Gastrocnemius medialis (tissue), 4 donors: ENCODE results near the gene ESPNL. TPM values are rescaled to one million over a fixed set of nuclear protein-coding genes. Genes with fewer than 3 reads are reported as not detected.
A peak's percentile ranks its signal among the peaks of the same experiment; 100 is the strongest.

Source experiments
- ATAC-seq, 2 donors: fragments of 150-250 bp; one replicate each; pipeline ENCODE4 v1.9.1; 2016
- DNase-seq, 2 donors: peaks; one replicate each; pipeline ENCODE4 v3.0.0-alpha.2; 2019
- H3K27ac ChIP-seq, 4 donors: fragments of 200-600 bp; sonication (generic); 1 replicate in 1 of 4; 2 replicates in 3 of 4; pipeline ENCODE4 v1.5.1; 2016 to 2018; ENCODE audit warnings: mild to moderate bottlenecking in 2 of 4, moderate library complexity in 1 of 4
- H3K27me3 ChIP-seq, 3 donors: fragments of 200-600 bp; sonication (generic) in 2 of 3; 1 replicate in 1 of 3; 2 replicates in 2 of 3; pipeline versions ENCODE4 v1.5.1 to v1.6.0; 2016 to 2019; ENCODE audit warnings: mild to moderate bottlenecking in 1 of 3, moderate library complexity in 1 of 3
- H3K36me3 ChIP-seq, 2 donors: fragments of 200-600 bp; sonication (generic) in 1 of 2; one replicate each; pipeline ENCODE4 v1.5.1; 2017 to 2018
- H3K4me1 ChIP-seq, 2 donors: fragments of 200-600 bp; sonication (generic) in 1 of 2; one replicate each; pipeline ENCODE4 v1.5.1; 2016 to 2017; ENCODE audit warnings: mild to moderate bottlenecking in 2 of 2
- H3K4me3 ChIP-seq, 4 donors: fragments of 200-600 bp; sonication (generic) in 3 of 4; 1 replicate in 1 of 4; 2 replicates in 3 of 4; pipeline ENCODE4 v1.5.1; 2016 to 2019; ENCODE audit warnings: mild to moderate bottlenecking in 2 of 4
- H3K9me3 ChIP-seq, 3 donors: fragments of 200-600 bp; sonication (generic) in 2 of 3; 1 replicate in 1 of 3; 2 replicates in 2 of 3; pipeline ENCODE4 v1.5.1; 2016 to 2019
- POLR2A ChIP-seq, 2 donors: fragments of 450-650 bp; IDR thresholded peaks; one replicate each; pipeline ENCODE4 v1.6.1; 2017; ENCODE audit warnings: antibody characterized with exemption in 2 of 2, mild to moderate bottlenecking in 2 of 2, moderate library complexity in 2 of 2
- in situ Hi-C, 4 donors: fragments of 200-750 bp; cut with MboI; loops; one replicate each; pipeline versions ENCODE4 v1.15.0 to v1.8.0; 2017; ENCODE audit warnings: low sequenced_read_pairs in 4 of 4
- intact Hi-C: fragments of 100-400 bp; cut with DNase I; formaldehyde crosslinking; loops from one replicate; pipeline ENCODE4 v1.15.1; 2023; ENCODE audit warnings: low total_unique reads
- total RNA-seq, 4 donors: library from RNA; depleted of rRNA; stranded (reverse); fragments of >200 nt; gene quantifications; one replicate each; pipeline versions ENCODE4 v1.1.0 to v1.2.3, GENCODE V29; 2016
- TF ChIP-seq, protein P1 (sequence below), 5 experiments: fragments of 450-650 bp in 3 of 5; fragments of 200-600 bp in 2 of 5; sonication (generic) in 2 of 5; IDR thresholded peaks in 4 of 5; conservative IDR thresholded peaks in 1 of 5; 1 replicate in 4 of 5; 2 replicates in 1 of 5; pipeline ENCODE4 v1.5.1; 2016 to 2019; ENCODE audit warnings: antibody characterized with exemption in 5 of 5, mild to moderate bottlenecking in 3 of 5, moderate library complexity in 3 of 5

ESPNL gene
- total RNA-seq, 4 donors from 2014 or later, result 0.11 TPM; not detected in 3

- Histone ChIP-seq H3K4me3 (peak overlapping the region in 2 of 4 donors; percentile 5 to 36), H3K36me3 (no peaks in the 10 kb centered on the region), H3K27ac (peak overlapping the region in 1 of 4 donors; percentile 29), H3K9me3 (no peaks in the 10 kb centered on the region), H3K4me1 (peaks cover 18 to 25% of the 10 kb centered on the region in 2 donors), H3K27me3 (peaks cover 8 to 16% (median 14%) of the 10 kb centered on the region in 3 donors)
- peak; percentile 4 to 15 for TF ChIP-seq POLR2A (IDR thresholded peaks at IDR 0.05)
- TF ChIP-seq, protein P1, sequence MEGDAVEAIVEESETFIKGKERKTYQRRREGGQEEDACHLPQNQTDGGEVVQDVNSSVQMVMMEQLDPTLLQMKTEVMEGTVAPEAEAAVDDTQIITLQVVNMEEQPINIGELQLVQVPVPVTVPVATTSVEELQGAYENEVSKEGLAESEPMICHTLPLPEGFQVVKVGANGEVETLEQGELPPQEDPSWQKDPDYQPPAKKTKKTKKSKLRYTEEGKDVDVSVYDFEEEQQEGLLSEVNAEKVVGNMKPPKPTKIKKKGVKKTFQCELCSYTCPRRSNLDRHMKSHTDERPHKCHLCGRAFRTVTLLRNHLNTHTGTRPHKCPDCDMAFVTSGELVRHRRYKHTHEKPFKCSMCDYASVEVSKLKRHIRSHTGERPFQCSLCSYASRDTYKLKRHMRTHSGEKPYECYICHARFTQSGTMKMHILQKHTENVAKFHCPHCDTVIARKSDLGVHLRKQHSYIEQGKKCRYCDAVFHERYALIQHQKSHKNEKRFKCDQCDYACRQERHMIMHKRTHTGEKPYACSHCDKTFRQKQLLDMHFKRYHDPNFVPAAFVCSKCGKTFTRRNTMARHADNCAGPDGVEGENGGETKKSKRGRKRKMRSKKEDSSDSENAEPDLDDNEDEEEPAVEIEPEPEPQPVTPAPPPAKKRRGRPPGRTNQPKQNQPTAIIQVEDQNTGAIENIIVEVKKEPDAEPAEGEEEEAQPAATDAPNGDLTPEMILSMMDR (IDR thresholded peaks at IDR 0.05 in 4 of 5, conservative IDR thresholded peaks at IDR 0.05 in 1 of 5), result no peak
- ATAC-seq (no peak), DNase-seq (no peak)
- intact Hi-C loops (no loop called here), in situ Hi-C loops (no loop called here)
Measured at GRCh38 chr2:238158018-238158508, 57.9 kb downstream of the ESPNL start.

DNA sequence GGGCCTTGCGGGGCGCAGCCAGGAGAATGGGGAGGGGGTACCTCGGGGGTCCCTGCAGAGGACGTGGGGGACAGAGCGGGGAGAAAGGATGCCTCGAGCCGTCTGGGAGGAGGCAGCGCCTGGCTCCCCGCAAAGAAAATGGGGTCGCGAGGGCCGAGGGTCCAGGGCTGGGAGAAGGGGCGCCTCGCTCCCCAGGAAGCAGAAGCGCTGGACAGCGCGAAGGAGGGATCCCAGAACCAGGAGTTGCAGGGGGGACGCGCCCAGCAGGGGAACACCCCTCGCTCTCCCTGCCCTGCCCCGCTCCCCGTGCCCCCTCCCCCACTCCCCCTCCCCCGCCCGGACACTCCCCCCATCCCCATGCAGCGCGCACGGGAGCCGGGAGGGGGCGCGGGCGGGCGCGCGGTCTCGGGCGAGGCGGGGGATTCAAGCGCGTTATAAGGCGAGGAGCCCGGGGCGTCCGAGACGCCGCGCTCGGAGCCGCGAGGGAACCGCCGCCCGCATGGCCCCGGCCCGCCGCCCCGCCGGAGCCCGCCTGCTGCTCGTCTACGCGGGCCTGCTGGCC lies 58.5 kb downstream of the ESPNL start, which contains the start of gene ERFE:
Gene ERFE, plus strand, starts transcription at position 462 of the 562 bp plus-strand sequence. Its CDS starts 38 bp downstream, at position 500.
- in situ Hi-C loops (no loop called here), intact Hi-C loops (no loop called here)
- Histone ChIP-seq H3K27me3 (peaks cover 8 to 16% (median 14%) of the 10 kb centered on the region in 3 donors), H3K4me3 (peak within 1 kb of the TSS; percentile 5 to 36 (median 22)), H3K36me3 (no peaks in the 10 kb centered on the region), H3K27ac (peak within 1 kb of the TSS in 1 of 4 donors; percentile 29), H3K4me1 (peaks cover 18 to 20% of the 10 kb centered on the region in 2 donors), H3K9me3 (no peaks in the 10 kb centered on the region)
- DNase-seq, result peak in 1 of 2 donors; percentile 44
- TF ChIP-seq, protein P1 (IDR thresholded peaks at IDR 0.05 in 4 of 5, conservative IDR thresholded peaks at IDR 0.05 in 1 of 5), result peak in 2 of 5 experiments; percentile 58 to 69
- peak in 1 of 2 donors; percentile 5 for TF ChIP-seq POLR2A (IDR thresholded peaks at IDR 0.05)
- ATAC-seq, result peak; percentile 35 to 43

GRCh38 chr2:238159071-238159539 lies 59.0 kb downstream of the ESPNL start:
- H3K27me3 ChIP-seq, result peaks cover 8 to 16% (median 14%) of the 10 kb centered on the region in 3 donors
- peaks cover 17 to 18% of the 10 kb centered on the region in 2 donors for H3K4me1 ChIP-seq
- intact Hi-C loops (no loop called here), in situ Hi-C loops (no loop called here)
- no peak for TF ChIP-seq POLR2A (IDR thresholded peaks at IDR 0.05)
- TF ChIP-seq, protein P1 (IDR thresholded peaks at IDR 0.05 in 4 of 5, conservative IDR thresholded peaks at IDR 0.05 in 1 of 5), result no peak
- DNase-seq (no peak), ATAC-seq (peak in 1 of 2 donors; percentile 1)
- no peak overlapping the region for H3K27ac ChIP-seq
- H3K9me3 ChIP-seq, result no peaks in the 10 kb centered on the region
- H3K36me3 ChIP-seq, result no peaks in the 10 kb centered on the region
- peak overlapping the region in 3 of 4 donors; percentile 12 to 34 (median 32) for H3K4me3 ChIP-seq

- no peaks in the 10 kb centered on the region for H3K9me3 ChIP-seq
- peak overlapping the region in 2 of 4 donors; percentile 12 to 32 for H3K4me3 ChIP-seq
- in situ Hi-C loops, result no loop called here
- TF ChIP-seq, protein P1 (IDR thresholded peaks at IDR 0.05 in 4 of 5, conservative IDR thresholded peaks at IDR 0.05 in 1 of 5), result no peak
- no peak for TF ChIP-seq POLR2A (IDR thresholded peaks at IDR 0.05)
- no peaks in the 10 kb centered on the region for H3K36me3 ChIP-seq
- peak in 1 of 2 donors; percentile 17 for DNase-seq
- H3K27ac ChIP-seq, result no peak overlapping the region
- peaks cover 16 to 18% of the 10 kb centered on the region in 2 donors for H3K4me1 ChIP-seq
- H3K27me3 ChIP-seq, result peaks cover 8 to 16% (median 14%) of the 10 kb centered on the region in 3 donors
- intact Hi-C loops, result no loop called here
- ATAC-seq, result no peak
Measured at GRCh38 chr2:238159661-238160205, 59.6 kb downstream of the ESPNL start.
